Superior temporal gyrus (tissue), 1 donor: ENCODE results near the gene CTDP1.
"Not testable (repeated sequence)": the region's sequence is repeated elsewhere in the genome, so short reads cannot be mapped to it uniquely, and the experiment has no call there.

ENCODE experiments used
- DNase-seq: peaks from one replicate; pipeline ENCODE4 v3.0.0-alpha.2; 2016; ENCODE audit errors: extremely low spot score

Gene CTDP1

DNA sequence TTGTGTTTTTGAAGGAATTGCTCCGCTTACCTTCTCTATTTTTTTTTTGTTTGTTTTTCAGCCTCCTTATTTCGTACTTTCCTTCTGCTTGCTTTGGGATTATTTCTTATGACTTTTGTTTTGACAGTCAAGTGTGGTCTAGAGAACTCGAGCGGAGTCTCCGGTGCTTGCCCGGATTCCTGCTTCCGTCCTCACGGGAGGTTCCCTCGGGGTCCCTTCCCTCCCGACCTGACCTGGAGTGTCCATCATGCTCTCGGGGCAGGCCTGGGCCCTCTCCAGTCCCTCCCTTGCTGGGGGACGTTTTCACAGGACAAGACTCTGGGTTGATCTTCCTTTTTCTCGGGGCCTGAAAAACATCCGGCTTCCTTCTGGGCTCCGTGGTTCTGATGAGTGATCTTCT lies 45.9 kb downstream of the CTDP1 start:
- DNase-seq, result no peak

DNA sequence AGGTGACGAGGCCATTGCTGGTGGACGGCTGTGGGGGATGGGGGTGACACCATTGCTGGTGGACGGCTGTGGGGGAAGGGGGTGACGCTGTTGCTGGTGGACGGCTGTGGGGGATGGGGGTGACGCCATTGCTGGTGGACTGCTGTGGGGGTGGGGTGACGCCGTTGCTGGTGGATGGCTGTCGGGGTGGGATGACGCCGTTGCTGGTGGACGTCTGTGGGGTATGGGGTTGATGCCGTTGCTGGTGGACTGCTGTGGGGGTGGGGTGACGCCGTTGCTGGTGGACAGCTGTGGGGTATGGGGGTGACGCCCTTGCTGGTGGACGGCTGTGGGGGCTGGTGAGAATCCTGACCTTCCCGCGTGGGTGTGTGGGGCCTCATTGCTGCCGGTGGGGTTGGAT lies 47.1 kb downstream of the CTDP1 start:
- no peak for DNase-seq

GRCh38 chr18:79727211-79727610 lies 47.6 kb downstream of the CTDP1 start:
- DNase-seq, result no peak

- no peak for DNase-seq
Observed at GRCh38 chr18:79728931-79729586, 49.5 kb downstream of the CTDP1 start.

DNA sequence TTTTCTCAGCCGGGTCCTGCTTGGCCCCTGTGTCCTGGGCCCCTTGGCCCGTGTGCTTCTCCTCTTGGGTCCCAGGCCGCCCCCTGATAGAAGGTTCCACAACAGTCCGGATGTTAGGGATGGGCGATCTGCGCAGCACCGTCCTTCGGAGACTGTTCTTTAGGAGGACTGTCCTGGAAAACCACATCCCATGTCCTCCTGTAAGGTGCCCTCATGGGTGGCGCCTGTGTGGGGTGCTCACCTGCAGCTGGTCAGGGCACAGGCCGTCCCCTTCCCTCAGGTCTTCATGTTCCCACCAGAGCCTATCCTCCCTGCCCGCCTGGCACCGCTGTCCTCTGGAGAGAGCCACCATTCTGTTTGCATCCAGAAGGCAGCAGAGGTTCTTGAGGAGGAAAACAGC lies 50.0 kb downstream of the CTDP1 start:
- no peak for DNase-seq

DNA sequence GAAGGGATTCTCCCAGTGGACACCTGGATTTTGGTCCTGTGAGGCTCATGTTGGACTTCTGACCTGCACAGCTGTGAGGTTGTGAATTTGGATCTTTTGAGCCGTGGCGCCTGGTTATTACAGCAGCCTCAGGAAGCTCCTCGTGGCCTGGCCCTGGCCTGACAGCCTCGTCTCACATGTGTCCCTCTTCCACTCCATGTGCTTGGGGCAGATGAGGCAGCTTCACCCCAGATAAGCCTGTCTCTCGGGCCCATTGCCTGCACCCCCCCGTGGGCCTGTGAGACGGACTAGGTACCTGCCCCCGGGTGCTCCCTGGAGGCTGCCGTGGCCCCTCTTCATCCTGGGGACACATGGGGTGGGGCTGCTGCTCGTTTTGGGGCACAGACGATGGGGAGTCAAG lies 51.2 kb downstream of the CTDP1 start:
- no peak for DNase-seq

- DNase-seq, result not testable (repeated sequence)
Observed at GRCh38 chr18:79731881-79732720, 52.5 kb downstream of the CTDP1 start.

DNA sequence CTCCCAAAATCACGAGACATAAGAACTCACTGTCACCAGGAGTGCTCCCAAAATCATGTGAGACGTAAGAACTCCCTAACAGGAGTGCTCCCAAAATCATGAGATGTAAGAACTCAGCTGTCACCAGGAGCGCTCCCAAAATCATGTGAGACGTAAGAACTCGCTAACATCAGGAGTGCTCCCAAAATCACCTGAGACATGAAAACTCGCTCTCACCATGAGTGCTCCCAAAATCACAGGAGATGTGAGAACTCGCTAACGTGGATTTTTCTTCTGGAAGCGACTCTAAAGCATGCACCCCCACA lies 53.1 kb downstream of the CTDP1 start:
- no peak for DNase-seq

GRCh38 chr18:79733135-79733701 lies 53.6 kb downstream of the CTDP1 start:
- DNase-seq, result no peak

DNA sequence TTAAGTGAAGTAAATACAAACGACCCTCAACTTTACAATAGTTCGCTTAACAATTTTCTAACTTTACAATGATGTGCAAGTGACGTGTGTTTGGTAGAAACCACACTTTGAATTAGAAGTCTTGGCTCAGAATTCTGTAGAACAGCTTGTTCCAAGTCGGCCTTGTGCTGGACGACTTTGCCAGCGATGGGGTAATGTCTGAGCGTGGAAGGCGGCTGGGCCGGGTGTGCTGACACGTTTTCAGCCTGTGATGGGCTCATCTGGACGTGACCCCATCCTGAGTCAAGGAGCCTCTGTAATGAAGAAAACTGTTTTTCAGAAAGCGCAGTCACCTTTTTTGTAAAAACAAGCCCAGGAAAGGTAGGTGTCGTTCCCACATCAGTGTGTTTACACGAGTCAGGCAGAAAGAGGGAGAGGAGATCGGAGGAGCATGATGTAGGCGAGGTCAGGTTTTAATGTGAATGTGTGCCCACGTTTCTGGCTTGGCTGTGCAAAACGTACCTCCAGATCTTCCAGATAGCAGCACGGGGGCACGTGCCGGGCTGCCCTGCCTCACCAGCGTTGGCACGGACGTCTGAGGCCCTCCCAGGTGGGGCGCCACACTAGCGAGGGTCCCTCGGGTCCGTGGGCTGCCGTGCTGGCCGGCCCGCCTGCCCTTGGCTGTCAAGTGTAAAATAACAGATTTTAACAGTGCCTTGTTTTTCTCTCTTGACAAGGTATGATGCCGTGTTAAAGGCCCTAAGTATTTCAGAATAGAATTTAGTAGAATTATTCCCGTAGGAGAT lies 54.6 kb downstream of the CTDP1 start:
- no peak for DNase-seq

GRCh38 chr18:79735071-79735980 lies 55.7 kb downstream of the CTDP1 start:
- DNase-seq, result no peak

- DNase-seq, result no peak
Observed at GRCh38 chr18:79736230-79736629, 56.6 kb downstream of the CTDP1 start.

GRCh38 chr18:79736846-79737245 lies 57.2 kb downstream of the CTDP1 start:
- no peak for DNase-seq

DNA sequence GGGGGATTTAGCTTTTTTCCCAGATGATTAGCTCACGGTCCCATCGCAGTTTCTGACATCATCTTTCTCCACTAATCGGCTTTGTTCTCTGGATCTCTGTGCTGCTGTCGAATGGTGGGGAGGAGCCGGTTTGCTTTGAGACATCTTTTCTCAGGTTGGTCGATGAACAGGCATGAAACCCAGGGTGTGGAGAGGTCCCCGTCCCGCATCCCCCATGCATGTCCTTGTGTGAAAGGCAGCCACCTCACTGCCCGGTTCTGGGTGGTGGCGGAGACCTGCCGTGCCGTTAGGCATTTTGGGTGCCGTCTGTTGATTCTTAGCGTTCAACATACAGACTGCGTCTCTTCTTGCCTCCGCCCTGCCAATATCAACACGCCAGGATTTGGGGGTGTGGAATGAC lies 57.8 kb downstream of the CTDP1 start:
- no peak for DNase-seq

DNA sequence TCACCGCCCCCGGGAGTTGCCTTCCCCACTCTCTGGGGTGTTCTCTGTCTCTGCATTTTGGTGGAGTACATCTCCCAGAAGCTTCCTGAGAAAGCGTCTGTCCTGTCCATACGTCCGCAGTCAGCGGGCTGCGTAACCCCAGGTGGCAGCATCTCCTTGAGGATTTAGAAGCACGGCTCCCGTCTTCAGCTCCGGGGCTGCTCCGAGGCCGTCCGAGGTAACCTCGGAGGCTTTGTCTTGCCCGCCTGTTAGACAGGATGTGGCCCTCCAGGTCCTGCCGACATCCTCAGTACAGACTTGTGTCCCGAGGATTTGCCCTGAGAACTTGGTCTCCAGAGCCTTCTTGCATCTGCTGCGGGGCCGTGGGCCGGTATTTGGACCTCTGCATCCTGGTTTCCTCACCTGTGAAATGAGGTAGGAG lies 58.4 kb downstream of the CTDP1 start:
- DNase-seq, result no peak

- peak; percentile 53 for DNase-seq
Observed at GRCh38 chr18:79738581-79739439, 59.2 kb downstream of the CTDP1 start.

DNA sequence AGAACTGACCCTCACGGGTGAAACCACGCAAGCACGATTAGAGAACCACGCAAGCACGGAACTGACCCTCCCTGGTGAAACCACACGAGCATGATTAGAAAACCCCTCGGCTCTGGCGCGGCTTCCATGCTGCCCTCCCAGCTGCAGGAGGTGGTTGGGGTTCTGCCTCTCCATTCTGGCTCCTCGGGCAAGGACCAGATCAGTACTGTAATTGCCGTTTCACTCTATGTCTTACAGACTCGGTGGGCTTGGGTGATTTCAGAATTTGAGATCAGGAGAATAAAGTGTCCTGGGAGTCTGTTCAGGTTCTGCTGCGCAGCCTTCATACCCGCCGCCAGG lies 59.8 kb downstream of the CTDP1 start:
- no peak for DNase-seq

GRCh38 chr18:79740047-79740446 lies 60.4 kb downstream of the CTDP1 start:
- not testable (repeated sequence) for DNase-seq

DNA sequence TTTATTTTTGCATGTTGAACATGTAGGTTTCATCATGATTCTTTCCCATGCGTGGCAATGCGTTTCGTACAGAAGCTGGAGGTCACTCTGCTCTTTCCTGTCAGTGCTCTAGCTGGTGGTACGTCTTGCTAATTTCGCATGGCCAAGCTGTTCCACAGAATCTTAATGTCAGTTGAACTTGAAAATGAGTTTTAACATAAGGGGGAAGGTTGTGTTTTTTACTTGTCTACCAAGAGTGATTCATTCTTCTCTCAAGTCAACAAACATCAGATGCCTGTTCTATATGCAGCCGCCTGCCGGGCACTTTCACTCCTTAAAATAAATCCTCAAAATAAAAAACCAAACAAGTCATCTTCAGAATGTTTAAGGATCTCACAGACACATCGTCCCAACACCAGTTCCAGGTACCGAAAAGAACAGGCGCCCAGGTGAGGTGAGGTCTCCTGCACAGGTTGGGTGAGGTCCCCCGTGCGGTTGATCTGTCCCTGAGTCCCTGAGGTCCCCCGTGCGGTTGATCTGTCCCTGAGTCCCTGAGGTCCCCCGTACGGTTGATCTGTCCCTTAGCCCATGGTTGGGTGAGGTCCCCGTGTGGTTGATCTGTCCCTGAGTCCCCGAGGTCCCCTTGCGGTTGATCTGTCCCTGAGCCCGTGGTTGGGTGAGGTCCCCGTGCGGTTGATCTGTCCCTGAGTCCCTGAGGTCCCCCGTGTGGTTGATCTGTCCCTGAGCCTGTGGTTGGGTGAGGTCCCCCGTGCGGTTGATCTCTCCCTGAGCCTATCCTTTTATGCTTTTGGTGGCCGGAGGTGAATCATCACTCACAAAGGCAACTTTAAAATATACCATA lies 61.1 kb downstream of the CTDP1 start:
- peak; percentile 15 for DNase-seq

DNA sequence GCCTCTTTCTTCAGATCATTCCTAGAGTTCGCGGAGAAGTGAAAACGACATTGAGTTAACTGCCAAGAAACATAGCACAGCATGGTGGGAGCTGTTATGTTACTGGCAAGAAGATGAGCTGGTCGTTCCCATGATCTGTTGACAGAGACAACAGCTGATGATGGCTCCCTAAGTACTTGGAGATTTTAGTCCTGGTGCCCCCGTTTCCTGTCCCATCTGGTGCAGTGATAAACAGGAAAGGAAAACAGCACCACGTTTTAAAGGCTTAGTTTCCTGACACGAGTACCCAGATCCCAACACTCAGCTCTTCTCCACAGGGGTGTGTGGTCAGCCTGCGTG lies 61.7 kb downstream of the CTDP1 start:
- no peak for DNase-seq
